Measurements from ENCODE around the gene PRR12. TPM values are rescaled to one million over a fixed set of nuclear protein-coding genes. Genes with fewer than 3 reads are reported as not detected.

PRR12 gene
- total and polyA plus RNA-seq, 9 of the 15 experiments (the other 6 are each of a cell fraction or from before 2014, with no cell fraction given): 0.01 to 21.1 (median 0.98) TPM

DNA sequence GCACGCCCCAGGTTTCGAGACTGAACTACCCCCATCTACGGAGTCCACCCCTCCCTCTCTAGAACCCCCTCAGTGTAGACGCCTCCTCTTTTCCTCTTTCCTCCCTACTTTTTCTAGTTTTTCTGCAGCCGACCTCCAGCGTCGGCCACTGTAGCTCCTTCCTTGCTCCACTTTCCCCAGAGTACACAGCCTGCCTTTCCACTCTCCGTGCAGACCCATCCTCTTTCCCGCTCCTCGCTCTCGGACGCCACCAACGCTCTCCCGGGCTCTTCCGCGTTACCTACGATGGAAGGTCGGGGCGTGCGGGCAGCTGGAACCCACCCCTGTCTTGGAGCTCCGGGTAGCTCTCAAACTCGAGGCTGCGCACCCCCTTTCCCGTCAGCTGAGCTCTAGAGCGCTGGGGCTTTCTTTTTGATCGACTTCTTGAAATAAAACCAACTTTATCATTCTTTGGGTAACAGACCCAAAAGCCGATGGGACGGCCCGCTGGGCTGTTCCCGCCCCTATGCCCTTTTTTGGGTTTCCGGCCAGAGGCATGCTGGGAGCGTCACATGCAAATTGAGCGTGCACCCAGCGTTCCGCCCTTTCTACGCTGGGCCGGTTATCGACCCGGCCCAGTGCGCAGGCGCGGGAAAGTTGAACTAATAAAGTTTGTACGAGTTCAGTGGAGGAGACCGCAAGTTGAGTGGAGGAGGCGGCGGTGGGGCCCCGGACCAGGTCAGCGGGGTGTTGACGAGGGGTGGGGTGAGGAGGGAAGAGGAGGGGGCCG lies 74.6 kb downstream of the PRR12 start, which contains the start of the genes BCL2L12 and IRF3 (continued):
- TF ChIP-seq MCM7 (IDR thresholded peaks at IDR 0.05): no peak
- TF ChIP-seq MTA1 (IDR thresholded peaks at IDR 0.05; ENCODE audit: borderline replicate concordance): 0 out of 2 replicates have a peak, but pooled peaks have one; percentile 10
- no peak for TF ChIP-seq POLR3A (IDR thresholded peaks at IDR 0.05; ENCODE audit: borderline replicate concordance, extremely low read depth, insufficient read depth, insufficient read length)
- TF ChIP-seq, protein P1, sequence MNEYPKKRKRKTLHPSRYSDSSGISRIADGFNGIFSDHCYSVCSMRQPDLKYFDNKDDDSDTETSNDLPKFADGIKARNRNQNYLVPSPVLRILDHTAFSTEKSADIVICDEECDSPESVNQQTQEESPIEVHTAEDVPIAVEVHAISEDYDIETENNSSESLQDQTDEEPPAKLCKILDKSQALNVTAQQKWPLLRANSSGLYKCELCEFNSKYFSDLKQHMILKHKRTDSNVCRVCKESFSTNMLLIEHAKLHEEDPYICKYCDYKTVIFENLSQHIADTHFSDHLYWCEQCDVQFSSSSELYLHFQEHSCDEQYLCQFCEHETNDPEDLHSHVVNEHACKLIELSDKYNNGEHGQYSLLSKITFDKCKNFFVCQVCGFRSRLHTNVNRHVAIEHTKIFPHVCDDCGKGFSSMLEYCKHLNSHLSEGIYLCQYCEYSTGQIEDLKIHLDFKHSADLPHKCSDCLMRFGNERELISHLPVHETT (CRISPR knock-in tag; conservative IDR thresholded peaks at IDR 0.05 in 1 of 2, IDR thresholded peaks at IDR 0.05 in 1 of 2): no peak; a peak in 1 of 4 replicates
- no peak for TF ChIP-seq ZNF232 (CRISPR knock-in tag; IDR thresholded peaks at IDR 0.05)
- no peak for TF ChIP-seq SAP30 (IDR thresholded peaks at IDR 0.05; ENCODE audit: borderline replicate concordance, insufficient read depth, low read depth, low read length, poor library complexity, severe bottlenecking)
- no peak; the same call in 1 of the 2 replicates for TF ChIP-seq NFIC (IDR thresholded peaks at IDR 0.05)
- TF ChIP-seq ZNF707 (CRISPR knock-in tag; conservative IDR thresholded peaks at IDR 0.05): no peak
- TF ChIP-seq PHF8 (IDR thresholded peaks at IDR 0.05; ENCODE audit: borderline replicate concordance, low read length): peak; percentile 78; the same call in 1 of the 2 replicates
- TF ChIP-seq TEAD2 (tag; IDR thresholded peaks at IDR 0.05): no peak
- TF ChIP-seq, protein P2, sequence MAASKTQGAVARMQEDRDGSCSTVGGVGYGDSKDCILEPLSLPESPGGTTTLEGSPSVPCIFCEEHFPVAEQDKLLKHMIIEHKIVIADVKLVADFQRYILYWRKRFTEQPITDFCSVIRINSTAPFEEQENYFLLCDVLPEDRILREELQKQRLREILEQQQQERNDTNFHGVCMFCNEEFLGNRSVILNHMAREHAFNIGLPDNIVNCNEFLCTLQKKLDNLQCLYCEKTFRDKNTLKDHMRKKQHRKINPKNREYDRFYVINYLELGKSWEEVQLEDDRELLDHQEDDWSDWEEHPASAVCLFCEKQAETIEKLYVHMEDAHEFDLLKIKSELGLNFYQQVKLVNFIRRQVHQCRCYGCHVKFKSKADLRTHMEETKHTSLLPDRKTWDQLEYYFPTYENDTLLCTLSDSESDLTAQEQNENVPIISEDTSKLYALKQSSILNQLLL (CRISPR knock-in tag; IDR thresholded peaks at IDR 0.05; ENCODE audit: borderline replicate concordance): no peak
- TF ChIP-seq, protein P3, sequence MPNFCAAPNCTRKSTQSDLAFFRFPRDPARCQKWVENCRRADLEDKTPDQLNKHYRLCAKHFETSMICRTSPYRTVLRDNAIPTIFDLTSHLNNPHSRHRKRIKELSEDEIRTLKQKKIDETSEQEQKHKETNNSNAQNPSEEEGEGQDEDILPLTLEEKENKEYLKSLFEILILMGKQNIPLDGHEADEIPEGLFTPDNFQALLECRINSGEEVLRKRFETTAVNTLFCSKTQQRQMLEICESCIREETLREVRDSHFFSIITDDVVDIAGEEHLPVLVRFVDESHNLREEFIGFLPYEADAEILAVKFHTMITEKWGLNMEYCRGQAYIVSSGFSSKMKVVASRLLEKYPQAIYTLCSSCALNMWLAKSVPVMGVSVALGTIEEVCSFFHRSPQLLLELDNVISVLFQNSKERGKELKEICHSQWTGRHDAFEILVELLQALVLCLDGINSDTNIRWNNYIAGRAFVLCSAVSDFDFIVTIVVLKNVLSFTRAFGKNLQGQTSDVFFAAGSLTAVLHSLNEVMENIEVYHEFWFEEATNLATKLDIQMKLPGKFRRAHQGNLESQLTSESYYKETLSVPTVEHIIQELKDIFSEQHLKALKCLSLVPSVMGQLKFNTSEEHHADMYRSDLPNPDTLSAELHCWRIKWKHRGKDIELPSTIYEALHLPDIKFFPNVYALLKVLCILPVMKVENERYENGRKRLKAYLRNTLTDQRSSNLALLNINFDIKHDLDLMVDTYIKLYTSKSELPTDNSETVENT (CRISPR knock-in tag; IDR thresholded peaks at IDR 0.05): no peak
- TF ChIP-seq, protein P4, sequence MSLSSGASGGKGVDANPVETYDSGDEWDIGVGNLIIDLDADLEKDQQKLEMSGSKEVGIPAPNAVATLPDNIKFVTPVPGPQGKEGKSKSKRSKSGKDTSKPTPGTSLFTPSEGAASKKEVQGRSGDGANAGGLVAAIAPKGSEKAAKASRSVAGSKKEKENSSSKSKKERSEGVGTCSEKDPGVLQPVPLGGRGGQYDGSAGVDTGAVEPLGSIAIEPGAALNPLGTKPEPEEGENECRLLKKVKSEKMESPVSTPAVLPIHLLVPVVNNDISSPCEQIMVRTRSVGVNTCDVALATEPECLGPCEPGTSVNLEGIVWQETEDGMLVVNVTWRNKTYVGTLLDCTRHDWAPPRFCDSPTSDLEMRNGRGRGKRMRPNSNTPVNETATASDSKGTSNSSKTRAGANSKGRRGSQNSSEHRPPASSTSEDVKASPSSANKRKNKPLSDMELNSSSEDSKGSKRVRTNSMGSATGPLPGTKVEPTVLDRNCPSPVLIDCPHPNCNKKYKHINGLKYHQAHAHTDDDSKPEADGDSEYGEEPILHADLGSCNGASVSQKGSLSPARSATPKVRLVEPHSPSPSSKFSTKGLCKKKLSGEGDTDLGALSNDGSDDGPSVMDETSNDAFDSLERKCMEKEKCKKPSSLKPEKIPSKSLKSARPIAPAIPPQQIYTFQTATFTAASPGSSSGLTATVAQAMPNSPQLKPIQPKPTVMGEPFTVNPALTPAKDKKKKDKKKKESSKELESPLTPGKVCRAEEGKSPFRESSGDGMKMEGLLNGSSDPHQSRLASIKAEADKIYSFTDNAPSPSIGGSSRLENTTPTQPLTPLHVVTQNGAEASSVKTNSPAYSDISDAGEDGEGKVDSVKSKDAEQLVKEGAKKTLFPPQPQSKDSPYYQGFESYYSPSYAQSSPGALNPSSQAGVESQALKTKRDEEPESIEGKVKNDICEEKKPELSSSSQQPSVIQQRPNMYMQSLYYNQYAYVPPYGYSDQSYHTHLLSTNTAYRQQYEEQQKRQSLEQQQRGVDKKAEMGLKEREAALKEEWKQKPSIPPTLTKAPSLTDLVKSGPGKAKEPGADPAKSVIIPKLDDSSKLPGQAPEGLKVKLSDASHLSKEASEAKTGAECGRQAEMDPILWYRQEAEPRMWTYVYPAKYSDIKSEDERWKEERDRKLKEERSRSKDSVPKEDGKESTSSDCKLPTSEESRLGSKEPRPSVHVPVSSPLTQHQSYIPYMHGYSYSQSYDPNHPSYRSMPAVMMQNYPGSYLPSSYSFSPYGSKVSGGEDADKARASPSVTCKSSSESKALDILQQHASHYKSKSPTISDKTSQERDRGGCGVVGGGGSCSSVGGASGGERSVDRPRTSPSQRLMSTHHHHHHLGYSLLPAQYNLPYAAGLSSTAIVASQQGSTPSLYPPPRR (CRISPR knock-in tag; IDR thresholded peaks at IDR 0.05; ENCODE audit: borderline replicate concordance): no peak
- peak; percentile 23; the same call in 1 of the 2 replicates for TF ChIP-seq C11orf30 (IDR thresholded peaks at IDR 0.05; ENCODE audit: low read depth)
- TF ChIP-seq ZBTB8A (IDR thresholded peaks at IDR 0.05; ENCODE audit: partially characterized antibody): no peak
- TF ChIP-seq ARHGAP35 (IDR thresholded peaks at IDR 0.05; ENCODE audit: partially characterized antibody): peak; percentile 56

Measured in K562 (cell line).